Brain microvascular endothelial cell (primary cell): ENCODE measurements around the gene RFLNA.
"Not testable (repeated sequence)": the region's sequence is repeated elsewhere in the genome, so short reads cannot be mapped to it uniquely, and the experiment has no call there.

ENCODE experiments used
- DNase-seq: peaks from one replicate; pipeline ENCODE4 v3.0.0-alpha.2; 2020
- H3K27ac ChIP-seq: fragments of 250-450 bp; sonication (Bioruptor Pico); 2 replicates; pipeline ENCODE4 v1.5.1; 2020; ENCODE audit warnings: mild to moderate bottlenecking, moderate library complexity
- H3K27me3 ChIP-seq: fragments of 250-450 bp; sonication (Bioruptor Pico); replicated peaks from 2 replicates; pipeline ENCODE4 v1.5.1; 2020; ENCODE audit warnings: mild to moderate bottlenecking
- H3K36me3 ChIP-seq: fragments of 250-450 bp; sonication (Bioruptor Pico); replicated peaks from 2 replicates; pipeline ENCODE4 v1.5.1; 2020; ENCODE audit warnings: mild to moderate bottlenecking
- H3K4me3 ChIP-seq: 2 replicates; pipeline ENCODE4 v1.5.1; 2011; ENCODE audit warnings: low read depth, mild to moderate bottlenecking, control low read depth, low read length, moderate library complexity
- in situ Hi-C: cut with HindIII; loops from 2 replicates; pipeline ENCODE4 v1.10.0; 2017; ENCODE audit warnings: low sequenced_read_pairs, low pct_ligation_motif_present
- TF ChIP-seq, protein P1 (sequence below): IDR thresholded peaks from 2 replicates; pipeline ENCODE4 v1.5.1; 2011; ENCODE audit warnings: low read depth, mild to moderate bottlenecking, moderate library complexity, low read length, control low read depth, inconsistent platforms; ENCODE audit errors: missing control alignments

Gene RFLNA

DNA sequence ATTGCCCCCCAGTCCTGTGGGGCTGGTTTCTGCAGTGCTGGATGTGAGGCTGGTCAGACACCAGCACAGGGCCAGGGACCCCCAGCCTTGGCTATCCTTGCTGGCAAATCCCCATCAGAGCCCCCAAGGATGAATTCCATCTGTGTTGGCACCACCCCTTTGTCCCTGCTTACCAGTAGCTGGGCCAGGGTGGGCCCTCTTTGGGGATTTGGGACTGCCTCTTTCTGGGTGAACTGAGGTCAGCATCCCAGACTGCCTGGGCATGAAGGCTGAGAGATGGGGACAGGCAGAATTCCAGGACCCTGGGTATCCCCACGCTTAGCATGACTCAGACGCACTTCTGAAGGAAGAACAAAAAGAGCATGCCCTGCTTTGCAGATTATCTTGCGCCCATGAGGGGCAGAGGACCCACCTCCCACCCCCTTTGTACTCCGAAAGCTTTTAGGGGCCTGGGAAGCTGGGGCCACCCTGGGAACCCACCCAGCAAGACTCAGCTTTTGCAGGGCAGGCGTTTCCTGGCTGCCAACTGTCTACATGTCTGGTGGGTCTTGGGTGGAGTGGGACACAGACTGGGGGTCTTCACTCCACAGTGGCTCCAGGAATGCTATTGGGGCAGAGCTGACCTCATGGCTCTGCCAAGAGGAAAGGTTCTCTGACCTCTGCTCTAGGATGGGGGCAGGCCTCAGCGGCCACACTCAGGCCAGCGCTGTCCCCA is 26.8 kb downstream of the RFLNA start:
- H3K27ac ChIP-seq, result no peak overlapping the region
- H3K4me3 ChIP-seq, result no peak overlapping the region
- H3K36me3 ChIP-seq, result peaks cover 33% of the 10 kb centered on the region
- in situ Hi-C loops, result no loop called here
- TF ChIP-seq, protein P1, sequence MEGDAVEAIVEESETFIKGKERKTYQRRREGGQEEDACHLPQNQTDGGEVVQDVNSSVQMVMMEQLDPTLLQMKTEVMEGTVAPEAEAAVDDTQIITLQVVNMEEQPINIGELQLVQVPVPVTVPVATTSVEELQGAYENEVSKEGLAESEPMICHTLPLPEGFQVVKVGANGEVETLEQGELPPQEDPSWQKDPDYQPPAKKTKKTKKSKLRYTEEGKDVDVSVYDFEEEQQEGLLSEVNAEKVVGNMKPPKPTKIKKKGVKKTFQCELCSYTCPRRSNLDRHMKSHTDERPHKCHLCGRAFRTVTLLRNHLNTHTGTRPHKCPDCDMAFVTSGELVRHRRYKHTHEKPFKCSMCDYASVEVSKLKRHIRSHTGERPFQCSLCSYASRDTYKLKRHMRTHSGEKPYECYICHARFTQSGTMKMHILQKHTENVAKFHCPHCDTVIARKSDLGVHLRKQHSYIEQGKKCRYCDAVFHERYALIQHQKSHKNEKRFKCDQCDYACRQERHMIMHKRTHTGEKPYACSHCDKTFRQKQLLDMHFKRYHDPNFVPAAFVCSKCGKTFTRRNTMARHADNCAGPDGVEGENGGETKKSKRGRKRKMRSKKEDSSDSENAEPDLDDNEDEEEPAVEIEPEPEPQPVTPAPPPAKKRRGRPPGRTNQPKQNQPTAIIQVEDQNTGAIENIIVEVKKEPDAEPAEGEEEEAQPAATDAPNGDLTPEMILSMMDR, result no peak
- peak; percentile 25 for DNase-seq
- H3K27me3 ChIP-seq, result no peaks in the 10 kb centered on the region

DNA sequence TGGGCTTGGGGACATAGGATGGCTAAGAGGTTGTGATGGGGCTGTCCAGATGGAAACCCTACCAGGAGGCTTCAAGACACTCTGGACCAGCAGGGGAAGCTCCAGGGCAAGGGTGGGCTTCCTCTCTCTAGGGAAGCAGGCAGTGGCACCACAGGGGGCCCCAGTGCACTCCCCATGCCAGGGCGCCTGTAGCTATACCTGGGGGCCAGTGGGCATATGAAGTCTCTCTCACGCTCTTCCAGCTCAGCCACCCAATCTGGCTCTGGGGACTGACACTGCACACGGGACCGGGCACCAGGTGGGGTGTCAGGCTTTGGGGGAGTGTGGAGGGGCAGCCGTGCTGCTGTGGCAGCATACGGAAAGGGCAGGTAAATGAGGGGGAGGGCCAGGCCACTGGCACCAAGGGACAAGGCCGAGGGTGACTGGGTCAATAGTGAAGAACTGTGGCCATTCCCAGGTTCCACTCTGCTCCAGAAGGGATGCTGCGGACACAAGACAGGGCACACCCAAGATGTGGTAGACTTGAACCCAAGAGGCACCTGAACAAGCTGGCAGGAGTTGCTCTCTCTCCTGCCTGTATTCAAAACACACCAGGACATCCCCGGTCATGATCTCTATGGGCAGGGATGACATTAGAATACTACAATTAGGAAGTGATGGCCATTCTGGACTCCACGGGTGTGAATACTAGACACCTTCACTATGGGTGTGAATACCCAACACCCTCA is 27.5 kb downstream of the RFLNA start:
- TF ChIP-seq, protein P1, result no peak
- Histone ChIP-seq H3K27ac (no peak overlapping the region), H3K4me3 (no peak overlapping the region), H3K27me3 (no peaks in the 10 kb centered on the region), H3K36me3 (peaks cover 38% of the 10 kb centered on the region)
- in situ Hi-C loops, result no loop called here
- no peak for DNase-seq

DNA sequence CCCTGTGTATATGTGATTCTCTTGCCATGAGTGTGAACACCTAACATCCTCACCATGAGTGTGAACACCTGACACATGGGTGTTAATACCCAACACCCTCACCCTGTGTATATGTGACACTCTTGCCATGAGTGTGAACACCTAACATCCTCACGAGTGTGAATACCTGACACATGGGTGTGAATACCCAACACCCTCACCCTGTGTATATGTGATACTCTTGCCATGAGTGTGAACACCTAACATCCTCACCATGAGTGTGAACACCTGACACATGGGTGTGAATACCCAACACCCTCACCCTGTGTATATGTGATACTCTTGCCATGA is 28.1 kb downstream of the RFLNA start:
- H3K36me3 ChIP-seq, result peaks cover 41% of the 10 kb centered on the region
- in situ Hi-C loops, DNase-seq, H3K27me3 ChIP-seq, H3K27ac ChIP-seq, H3K4me3 ChIP-seq: not testable (repeated sequence)

DNA sequence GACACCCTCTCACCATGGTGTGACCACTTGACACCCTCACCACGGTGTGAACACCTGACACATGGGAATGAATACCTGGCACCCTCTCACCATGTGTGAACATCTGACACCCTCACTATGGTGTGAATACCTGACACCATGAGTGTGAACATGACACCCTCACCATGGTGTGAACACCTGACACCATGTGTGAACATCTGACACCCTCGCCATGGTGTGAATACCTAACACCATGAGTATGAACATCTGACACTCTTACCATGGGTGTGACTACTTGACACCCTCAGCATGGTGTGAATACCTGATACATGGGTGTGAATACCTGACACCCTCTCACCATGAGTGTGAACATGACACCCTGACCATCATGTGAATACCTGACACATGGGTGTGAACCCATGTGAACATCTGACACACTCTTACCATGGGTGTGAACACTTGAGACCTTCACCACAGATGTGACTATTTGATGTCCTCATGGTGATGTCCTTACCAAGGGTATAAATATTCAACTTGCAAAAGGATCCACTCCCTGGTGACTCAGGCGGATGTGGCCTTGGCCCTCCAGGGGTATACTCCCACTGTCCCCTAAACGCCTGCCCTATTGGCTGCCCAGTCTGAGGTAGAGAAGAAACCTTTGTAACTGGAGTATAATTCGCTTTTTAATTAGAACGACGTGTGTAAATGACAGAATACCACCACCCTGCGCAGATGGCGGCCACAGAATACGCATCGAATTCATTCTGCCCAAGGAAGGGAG is 29.1 kb downstream of the RFLNA start:
- in situ Hi-C loops, result no loop called here
- TF ChIP-seq, protein P1, result no peak
- Histone ChIP-seq H3K27me3 (no peaks in the 10 kb centered on the region), H3K4me3 (no peak overlapping the region), H3K36me3 (peaks cover 51% of the 10 kb centered on the region), H3K27ac (no peak overlapping the region)
- no peak for DNase-seq

DNA sequence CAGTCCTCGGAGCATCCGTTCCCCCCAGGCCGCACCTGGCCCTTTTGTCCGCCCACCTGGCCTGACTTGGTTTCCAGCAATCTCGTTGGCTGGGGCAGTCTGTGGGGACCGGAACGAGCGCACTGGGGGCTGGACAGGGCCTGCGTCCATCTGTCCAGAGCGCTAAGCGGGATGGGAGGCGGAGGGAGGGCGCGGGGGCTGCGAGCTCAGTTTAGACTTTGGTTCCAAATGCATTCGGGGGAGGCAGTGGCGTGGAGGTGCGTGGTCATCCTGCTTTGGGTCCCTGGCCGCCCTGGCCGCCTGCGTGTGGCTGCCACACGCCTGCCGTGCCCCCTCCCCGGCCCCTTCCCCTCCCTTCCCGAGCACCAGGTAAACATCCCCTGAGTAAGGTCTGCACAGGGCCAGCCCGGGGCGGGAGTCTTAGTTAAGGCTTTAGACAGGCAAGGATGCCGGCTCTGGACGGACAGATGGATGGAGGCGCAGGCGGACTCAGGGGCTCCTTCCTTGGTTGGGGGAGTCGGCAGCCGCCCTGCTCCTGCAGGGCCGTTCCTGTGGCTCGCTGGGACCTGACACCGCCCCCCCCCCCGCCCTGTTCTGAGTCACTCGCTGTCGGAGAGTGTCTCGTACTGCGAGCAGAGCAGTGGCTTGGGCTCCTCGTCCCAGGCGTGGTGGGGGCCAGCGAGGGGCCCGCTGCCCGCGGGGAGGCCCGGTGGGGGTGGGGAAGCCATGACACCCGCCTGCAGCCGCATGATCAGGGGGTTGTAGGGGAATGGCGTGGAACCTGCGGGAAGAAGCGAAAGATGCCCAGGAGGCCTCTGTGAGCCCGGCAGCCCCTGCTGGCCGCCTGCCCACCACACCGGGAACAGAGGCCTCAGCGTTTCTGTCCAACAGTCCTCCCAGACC is 30.2 kb downstream of the RFLNA start:
- H3K36me3 ChIP-seq, result peaks cover 62% of the 10 kb centered on the region
- H3K27ac ChIP-seq, result no peak overlapping the region
- H3K27me3 ChIP-seq, result no peaks in the 10 kb centered on the region
- no peak overlapping the region for H3K4me3 ChIP-seq
- in situ Hi-C loops, result no loop called here
- TF ChIP-seq, protein P1, result peak; percentile 11
- DNase-seq, result no peak

DNA sequence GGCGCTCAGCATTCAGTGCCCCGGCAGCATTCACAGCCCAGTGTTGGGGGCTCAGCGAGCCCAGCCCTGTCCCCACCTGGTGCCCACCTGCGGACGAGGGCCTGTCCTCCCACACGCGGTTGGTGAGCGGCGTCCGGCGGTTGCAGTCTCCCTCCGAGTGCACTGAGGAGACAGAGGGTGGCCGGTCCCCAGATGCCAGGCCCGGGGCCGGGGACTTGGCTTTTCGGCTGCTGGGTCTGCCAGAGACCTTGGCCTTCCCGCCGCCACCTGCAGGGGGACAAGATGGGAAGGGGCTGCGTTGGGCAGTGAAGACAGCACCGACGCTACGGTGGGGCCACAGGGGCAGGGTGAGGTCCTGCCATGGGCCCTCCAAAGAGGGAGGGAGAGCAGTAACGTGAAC is 31.2 kb downstream of the RFLNA start:
- Histone ChIP-seq H3K27me3 (no peaks in the 10 kb centered on the region), H3K36me3 (peaks cover 72% of the 10 kb centered on the region), H3K4me3 (no peak overlapping the region), H3K27ac (no peak overlapping the region)
- in situ Hi-C loops, result no loop called here
- no peak for DNase-seq
- TF ChIP-seq, protein P1, result peak; percentile 3
